ENCODE results near the gene SLC6A9.

Gene SLC6A9

GRCh38 chr1:43963890-43964289, 67.4 kb downstream of the SLC6A9 start:
- DNase-seq = no peak

DNA sequence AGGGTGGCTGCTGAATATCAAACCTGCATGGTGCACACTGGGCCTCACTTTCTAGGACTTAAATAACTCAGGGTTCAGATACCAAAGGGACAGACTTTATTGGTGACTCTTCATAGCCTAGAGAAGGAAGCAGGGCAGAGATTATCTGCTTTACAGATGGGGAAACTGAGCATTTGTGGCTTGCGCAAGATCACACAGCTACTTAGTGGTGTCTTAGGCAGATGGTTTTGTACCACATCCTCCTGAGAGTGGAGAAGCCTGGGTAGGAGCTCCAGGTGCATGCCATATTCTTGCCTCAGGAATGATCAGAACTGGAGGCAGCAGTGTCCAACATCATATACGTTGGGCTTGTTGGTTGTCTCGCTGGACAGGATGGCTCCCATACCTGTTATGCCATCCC, 68.3 kb downstream of the SLC6A9 start:
- DNase-seq = no peak

GRCh38 chr1:43962324-43962723, 68.9 kb downstream of the SLC6A9 start:
- DNase-seq = no peak

DNA sequence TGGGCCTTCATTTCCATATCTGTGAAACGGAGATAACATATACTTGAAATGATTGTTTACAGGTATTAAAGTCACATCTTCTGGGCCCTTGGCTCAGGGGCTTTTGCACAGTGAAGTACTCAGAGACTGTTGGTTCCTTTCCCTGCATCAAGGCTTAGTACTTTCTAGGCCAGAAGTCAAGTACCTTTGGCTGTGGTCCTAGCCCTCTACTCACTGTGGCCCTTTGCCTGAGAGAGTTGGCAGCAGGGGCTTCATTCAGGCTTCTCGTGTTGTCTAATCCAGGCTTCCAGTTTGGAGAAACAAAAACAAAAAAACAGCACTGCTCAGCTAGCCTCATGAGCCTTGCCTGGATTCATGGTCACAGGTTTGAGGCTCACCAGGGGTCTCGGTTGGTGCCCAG, 69.6 kb downstream of the SLC6A9 start:
- no peak for DNase-seq

DNA sequence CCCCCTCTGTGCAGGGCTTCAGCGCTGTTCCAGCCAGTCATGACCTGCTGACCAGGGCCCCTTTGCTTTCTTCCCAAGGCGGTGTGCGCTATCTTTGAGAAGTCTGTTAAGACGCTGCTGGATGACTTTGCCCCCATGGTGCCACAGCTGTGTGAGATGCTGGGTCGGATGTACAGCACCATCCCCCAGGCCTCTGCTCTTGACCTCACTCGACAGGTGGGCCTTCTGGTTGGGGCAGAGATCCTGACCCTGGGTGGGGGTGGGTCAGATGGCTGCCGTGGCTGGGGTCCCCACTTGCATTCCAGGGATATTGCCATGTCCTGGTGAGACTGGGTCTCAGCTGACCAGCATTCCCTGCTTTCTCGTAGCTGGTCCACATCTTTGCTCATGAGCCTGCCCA, 70.5 kb downstream of the SLC6A9 start:
- DNase-seq = no peak

- no peak for DNase-seq
Observed at GRCh38 chr1:43958351-43959255, 72.7 kb downstream of the SLC6A9 start.

- DNase-seq = no peak
Observed at GRCh38 chr1:43957407-43958040, 73.7 kb downstream of the SLC6A9 start.

DNA sequence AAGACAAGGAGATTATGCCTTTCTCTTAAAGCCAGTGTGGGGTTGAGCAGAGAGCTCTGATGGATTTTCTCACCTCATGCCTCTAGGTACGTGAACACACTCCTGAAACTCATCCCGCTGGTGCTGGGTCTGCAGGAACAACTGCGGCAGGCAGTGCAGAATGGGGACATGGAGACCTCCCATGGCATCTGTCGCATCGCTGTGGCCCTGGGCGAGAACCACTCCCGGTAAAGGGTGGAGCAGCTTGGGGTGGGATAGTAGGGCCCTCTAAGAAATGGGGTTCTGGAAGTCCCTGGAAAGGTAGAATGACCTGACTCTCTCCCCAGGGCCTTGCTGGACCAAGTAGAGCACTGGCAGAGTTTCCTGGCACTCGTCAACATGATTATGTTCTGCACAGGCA, 75.0 kb downstream of the SLC6A9 start:
- no peak for DNase-seq

DNA sequence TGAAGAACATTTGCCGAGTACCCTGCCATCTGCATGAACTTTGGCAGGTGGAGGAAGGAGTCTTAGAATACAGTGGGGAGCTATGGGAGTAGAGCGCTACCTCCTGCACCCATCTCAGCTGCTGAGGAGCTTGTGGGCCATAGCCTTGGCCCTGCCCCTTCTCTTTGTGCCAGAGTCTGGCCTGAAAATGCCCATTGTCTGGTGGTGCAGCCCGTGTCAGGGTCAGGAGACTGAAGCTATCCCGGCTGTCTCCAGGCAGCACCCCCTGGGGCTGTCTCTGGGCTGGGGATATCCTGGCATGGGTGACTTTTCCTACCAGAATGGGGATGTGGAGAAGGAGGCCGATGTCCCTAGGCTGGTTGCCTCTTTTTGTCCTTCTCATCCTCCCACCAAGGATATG, 77.2 kb downstream of the SLC6A9 start:
- no peak for DNase-seq

DNA sequence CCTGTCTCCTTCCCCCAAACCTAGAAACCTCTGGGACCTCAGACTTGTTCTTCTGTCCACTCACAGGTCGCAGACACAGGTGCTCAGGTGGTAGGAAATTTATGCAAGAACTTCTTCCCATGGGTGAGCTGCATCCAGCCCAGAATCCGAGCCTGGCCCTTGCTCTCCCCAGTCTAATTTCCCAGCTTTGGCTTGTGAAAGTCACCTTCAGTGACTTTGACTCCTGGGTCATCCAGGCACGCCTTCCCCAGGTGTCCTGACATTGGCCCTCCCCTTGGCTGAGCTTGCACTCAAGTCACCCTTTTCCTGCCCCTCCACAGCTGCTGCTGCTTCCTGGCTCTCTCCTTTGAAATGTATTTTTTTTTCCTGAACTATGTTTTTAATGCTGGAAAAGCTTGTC, 77.9 kb downstream of the SLC6A9 start:
- no peak for DNase-seq

DNA sequence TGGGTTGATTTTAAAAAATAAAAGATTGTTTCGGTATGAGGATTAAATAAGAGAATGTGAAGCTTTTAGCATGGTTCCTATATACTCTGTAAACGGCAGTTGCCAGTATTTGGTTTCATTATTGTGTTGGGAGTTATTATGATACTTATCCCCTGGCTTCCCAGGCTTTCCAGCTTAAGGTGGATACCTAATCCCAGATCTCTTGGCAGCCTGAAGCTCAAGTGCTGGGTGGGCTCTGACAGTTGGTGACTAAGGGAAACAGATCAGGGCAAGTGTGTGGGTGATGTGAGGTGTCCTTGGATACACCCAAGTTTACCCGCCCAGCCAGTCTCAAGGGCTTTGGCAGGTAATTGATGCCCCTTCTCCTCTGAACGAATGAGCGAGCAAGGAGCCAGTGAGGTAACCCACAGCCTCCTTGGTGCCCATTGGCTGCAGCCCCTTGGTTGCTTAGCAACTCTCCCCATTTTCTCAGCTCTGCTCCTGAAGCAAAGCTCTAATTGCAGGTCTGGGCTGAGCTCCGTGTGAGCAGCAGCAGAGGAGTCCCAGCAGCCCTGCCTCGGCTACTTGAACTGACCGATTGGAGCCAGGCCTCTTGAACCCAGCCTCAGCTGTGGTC, 78.4 kb downstream of the SLC6A9 start:
- no peak for DNase-seq

DNA sequence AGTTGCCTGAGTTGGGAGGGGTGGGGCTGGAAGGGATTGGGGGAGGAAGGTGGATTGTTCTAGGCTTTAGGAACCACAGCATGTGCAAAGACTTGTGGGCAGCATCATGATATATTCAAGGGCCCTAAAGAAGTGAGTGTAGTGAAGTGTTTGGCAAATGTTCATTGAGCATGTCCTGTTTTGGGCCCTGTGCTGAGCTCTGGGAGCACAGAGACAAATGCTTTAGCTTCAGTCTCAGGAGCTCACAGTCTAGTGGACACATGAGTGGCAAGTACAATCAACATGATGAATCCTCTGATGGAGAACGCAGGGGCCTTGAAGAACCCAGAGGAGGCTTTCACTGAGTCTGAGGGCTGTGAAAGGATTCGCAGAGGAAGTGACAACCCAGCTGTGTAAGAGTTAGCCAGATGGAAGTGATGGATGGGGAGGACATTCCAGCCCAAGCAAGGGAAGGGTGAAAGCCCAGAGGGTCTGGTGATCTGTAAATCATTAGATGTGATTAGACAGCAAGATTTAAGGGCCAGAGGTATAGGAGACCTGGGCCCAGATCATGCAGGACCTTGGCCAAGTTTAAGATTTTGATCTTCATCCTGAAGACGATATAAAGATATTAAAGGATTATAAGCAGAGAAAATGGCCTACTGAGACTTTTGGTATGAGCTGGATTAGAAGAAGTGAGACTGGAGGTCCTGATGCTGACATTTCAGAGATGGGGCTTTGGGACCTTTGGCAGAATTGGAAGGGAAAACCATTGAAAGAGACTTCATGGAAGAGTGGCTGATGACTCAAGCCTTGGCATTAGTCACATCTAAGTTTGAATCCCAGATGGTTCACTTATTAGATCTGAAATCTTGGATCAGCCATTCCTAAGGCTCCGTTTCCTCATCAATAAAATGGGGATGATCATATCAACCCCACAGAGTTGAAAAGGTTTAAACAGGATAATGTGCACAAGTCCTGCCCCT, 80.0 kb downstream of the SLC6A9 start:
- no peak for DNase-seq

- no peak for DNase-seq
Observed at GRCh38 chr1:43949678-43950077, 81.6 kb downstream of the SLC6A9 start.

- DNase-seq = no peak
Observed at GRCh38 chr1:43947874-43948437, 83.3 kb downstream of the SLC6A9 start.

DNA sequence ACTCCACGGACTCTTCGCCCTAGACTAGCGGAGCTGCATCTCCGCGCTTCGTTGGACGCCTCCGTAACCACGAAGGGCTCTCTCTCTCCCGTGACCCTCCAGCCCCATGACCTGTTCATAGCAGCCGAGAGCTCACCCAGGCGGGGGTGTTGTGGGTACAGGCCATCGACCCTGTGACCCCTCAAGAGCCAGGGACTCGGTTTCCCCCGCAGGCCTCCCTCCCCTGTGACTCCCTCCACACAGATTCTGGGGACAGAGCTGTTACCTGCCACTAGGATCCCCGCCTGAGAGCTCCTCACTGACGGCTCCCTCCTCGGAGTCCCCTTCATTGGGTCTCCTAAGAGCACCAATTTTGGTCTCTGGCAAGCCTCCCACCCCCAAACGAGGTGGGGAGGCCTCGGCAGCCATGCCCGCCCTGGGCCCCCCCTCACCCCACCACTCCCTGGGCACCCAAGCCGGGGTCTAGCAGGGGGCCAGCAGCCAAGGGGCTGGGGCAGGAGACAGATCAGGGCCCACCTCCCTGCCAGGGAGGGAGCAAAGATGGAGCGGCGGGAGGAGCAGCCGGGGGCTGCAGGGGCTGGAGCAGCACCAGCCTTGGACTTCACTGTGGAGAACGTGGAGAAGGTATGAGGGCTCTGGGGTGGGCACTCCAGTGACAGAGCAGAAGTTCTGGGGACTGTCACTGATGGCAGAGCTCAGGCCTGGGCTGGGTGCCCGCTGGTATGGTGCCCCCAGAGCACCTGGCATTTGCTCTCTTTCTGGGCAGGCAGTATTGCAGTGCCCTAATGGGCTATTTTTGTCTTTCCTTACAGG, 84.0 kb downstream of the SLC6A9 start:
- DNase-seq = no peak

All from activated naive CD4-positive, alpha-beta T cell treated with Interleukin-2 at 50 U/mL for 16 hours (primary cell).